ENCODE measurements around the gene DIAPH2. TPM values are rescaled to one million over a fixed set of nuclear protein-coding genes. Genes with fewer than 3 reads are reported as not detected.

Gene DIAPH2
- polyA plus RNA-seq, 1 experiment = 3.1 TPM

DNA sequence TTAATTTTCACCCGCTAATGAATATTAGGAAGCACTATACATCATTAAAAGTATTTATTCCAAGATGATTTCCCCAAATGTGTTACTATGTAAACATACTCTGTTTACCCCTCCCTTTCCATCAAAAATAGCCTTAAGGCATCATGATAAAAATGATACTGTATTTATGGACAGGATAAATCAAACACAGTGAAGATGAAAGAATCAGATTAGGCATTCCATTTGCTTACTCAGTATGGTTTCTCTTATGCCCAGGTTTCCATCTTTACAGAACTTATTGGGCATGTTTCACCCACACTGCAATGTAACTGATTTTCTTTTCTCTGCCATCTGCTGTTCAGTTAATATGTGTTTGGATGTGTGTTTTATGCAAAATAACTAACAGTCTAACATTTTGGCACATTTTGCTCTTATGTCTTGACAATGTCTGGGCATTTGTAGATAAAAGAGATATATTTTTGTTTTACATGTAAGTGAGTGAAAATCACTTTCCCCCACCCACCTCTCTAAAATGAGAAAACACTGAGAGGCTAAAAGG lies 644.3 kb downstream of the DIAPH2 start:
- no peak for DNase-seq (ENCODE audit: low read depth)
- H3K4me3 ChIP-seq (ENCODE audit: low read depth, low read length) = no peak overlapping the region
- no peaks in the 10 kb centered on the region for H3K36me3 ChIP-seq (ENCODE audit: control insufficient read depth, insufficient read depth, low read length)
- CTCF ChIA-PET = no interaction called here
- POLR2A ChIA-PET = no interaction called here
- H3K27me3 ChIP-seq (ENCODE audit: control insufficient read depth, insufficient read depth, low read length) = no peaks in the 10 kb centered on the region
- TF ChIP-seq, protein P1, sequence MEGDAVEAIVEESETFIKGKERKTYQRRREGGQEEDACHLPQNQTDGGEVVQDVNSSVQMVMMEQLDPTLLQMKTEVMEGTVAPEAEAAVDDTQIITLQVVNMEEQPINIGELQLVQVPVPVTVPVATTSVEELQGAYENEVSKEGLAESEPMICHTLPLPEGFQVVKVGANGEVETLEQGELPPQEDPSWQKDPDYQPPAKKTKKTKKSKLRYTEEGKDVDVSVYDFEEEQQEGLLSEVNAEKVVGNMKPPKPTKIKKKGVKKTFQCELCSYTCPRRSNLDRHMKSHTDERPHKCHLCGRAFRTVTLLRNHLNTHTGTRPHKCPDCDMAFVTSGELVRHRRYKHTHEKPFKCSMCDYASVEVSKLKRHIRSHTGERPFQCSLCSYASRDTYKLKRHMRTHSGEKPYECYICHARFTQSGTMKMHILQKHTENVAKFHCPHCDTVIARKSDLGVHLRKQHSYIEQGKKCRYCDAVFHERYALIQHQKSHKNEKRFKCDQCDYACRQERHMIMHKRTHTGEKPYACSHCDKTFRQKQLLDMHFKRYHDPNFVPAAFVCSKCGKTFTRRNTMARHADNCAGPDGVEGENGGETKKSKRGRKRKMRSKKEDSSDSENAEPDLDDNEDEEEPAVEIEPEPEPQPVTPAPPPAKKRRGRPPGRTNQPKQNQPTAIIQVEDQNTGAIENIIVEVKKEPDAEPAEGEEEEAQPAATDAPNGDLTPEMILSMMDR (IDR thresholded peaks at IDR 0.05; ENCODE audit: insufficient read depth, low read depth, low read length) = no peak

DNA sequence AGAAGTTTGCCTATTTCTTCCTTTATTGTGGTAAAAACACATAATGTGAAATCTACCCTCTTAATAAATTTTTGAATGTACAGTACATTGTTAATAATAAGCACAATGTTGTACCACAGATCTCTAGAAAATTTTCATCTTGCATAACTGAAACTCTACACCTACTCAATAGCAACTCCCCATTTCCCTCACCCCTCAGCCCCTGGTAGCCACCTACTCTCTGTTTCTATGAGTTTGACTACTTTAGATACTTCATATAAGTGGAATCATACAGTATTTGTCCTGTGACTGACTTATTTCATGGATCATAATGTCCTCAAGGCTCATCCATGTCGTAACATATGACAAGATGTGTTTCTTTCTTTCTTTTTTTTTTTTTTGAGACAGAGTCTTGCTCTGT lies 645.5 kb downstream of the DIAPH2 start:
- ChIA-PET CTCF (no interaction called here), POLR2A (no interaction called here)
- Histone ChIP-seq H3K4me3 (ENCODE audit: low read depth, low read length) (no peak overlapping the region), H3K36me3 (ENCODE audit: control insufficient read depth, insufficient read depth, low read length) (no peaks in the 10 kb centered on the region), H3K27me3 (ENCODE audit: control insufficient read depth, insufficient read depth, low read length) (no peaks in the 10 kb centered on the region)
- no peak for DNase-seq (ENCODE audit: low read depth)
- TF ChIP-seq, protein P1 (IDR thresholded peaks at IDR 0.05; ENCODE audit: insufficient read depth, low read depth, low read length) = no peak

DNA sequence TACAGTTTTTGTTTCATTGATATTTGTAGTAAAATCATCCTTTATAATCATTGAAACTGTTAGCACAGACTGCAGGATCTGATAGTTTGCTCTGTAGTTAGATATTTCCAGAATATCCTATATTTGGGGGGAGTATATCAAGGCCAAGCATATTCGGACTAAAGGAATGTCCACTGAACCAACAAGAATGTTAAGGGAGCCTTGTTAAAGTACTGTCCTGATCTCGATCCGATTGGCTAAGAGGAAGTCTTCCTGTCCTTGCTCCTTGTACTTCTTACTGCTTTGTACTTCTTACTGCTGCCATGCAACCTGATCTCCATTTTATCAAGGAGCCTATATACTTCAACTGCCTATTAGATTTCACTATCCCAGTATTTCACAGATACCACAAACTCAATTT lies 648.3 kb downstream of the DIAPH2 start:
- CTCF ChIA-PET = interaction anchor here (0.8 kb wide), 1 partner anchor 15 kb away, joined by 3 read pairs; no protein-coding TSS in a partner anchor
- POLR2A ChIA-PET = no interaction called here
- no peaks in the 10 kb centered on the region for H3K27me3 ChIP-seq (ENCODE audit: control insufficient read depth, insufficient read depth, low read length)
- no peak for DNase-seq (ENCODE audit: low read depth)
- no peak overlapping the region for H3K4me3 ChIP-seq (ENCODE audit: low read depth, low read length)
- no peaks in the 10 kb centered on the region for H3K36me3 ChIP-seq (ENCODE audit: control insufficient read depth, insufficient read depth, low read length)
- TF ChIP-seq, protein P1 (IDR thresholded peaks at IDR 0.05; ENCODE audit: insufficient read depth, low read depth, low read length) = no peak

DNA sequence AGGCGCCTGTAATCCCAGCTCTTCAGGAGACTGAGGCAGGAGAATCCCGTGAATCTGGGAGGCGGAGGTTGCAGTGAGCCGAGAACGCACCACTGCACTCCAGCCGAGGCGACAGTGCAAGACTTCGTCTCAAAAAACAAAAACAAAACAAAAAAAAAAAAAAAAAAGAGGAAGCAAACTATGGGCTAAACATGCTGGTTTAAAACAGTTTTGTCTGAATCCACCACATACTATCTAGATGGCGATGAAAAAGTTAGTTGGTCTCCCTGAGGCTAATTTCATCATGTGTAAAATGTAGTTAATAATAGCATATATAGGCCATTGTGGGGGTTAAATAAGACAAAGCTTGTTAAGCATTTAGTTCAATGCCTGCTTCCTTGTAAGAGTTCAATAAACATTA lies 650.2 kb downstream of the DIAPH2 start:
- CTCF ChIA-PET = no interaction called here
- H3K4me3 ChIP-seq (ENCODE audit: low read depth, low read length) = no peak overlapping the region
- no peaks in the 10 kb centered on the region for H3K27me3 ChIP-seq (ENCODE audit: control insufficient read depth, insufficient read depth, low read length)
- TF ChIP-seq, protein P1 (IDR thresholded peaks at IDR 0.05; ENCODE audit: insufficient read depth, low read depth, low read length) = no peak
- POLR2A ChIA-PET = no interaction called here
- H3K36me3 ChIP-seq (ENCODE audit: control insufficient read depth, insufficient read depth, low read length) = no peaks in the 10 kb centered on the region
- DNase-seq (ENCODE audit: low read depth) = no peak

DNA sequence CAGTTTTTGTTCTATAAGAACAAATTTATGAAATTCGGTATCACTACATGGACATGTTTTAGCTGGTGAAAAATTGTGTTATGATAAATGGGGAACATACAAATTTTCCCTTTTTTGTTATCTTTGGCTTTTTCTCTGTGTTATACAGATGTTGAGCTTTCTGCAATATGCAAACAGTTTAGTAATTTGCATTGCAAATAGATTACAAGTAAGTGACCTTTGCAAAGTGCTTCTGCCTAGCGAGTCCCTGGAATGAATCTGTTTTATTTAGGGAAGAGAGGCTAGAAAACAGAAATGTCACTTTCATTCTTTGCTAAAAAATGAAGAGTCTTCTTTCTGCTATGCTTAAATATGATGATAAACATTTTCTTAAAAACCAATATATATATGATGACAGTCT lies 660.1 kb downstream of the DIAPH2 start:
- no peak for DNase-seq (ENCODE audit: low read depth)
- no peak overlapping the region for H3K4me3 ChIP-seq (ENCODE audit: low read depth, low read length)
- no peaks in the 10 kb centered on the region for H3K27me3 ChIP-seq (ENCODE audit: control insufficient read depth, insufficient read depth, low read length)
- H3K36me3 ChIP-seq (ENCODE audit: control insufficient read depth, insufficient read depth, low read length) = no peaks in the 10 kb centered on the region
- POLR2A ChIA-PET = no interaction called here
- TF ChIP-seq, protein P1 (IDR thresholded peaks at IDR 0.05; ENCODE audit: insufficient read depth, low read depth, low read length) = no peak
- CTCF ChIA-PET = interaction anchor here (1.0 kb wide), 1 partner anchor 8 kb away, joined by 3 read pairs; no protein-coding TSS in a partner anchor
